Right lobe of liver (tissue), 4 donors: Measurements from ENCODE around the gene HELZ.
"Not testable (repeated sequence)": the region's sequence is repeated elsewhere in the genome, so short reads cannot be mapped to it uniquely, and the experiment has no call there.

Experiments used
- CTCF ChIP-seq, 4 donors: fragments of 200-600 bp in 3 of 4; fragments of 450-650 bp in 1 of 4; IDR thresholded peaks; one replicate each; pipeline versions ENCODE4 v1.5.1 to v1.8.0; 2016 to 2022; ENCODE audit warnings: antibody characterized with exemption in 4 of 4, mild to moderate bottlenecking in 2 of 4
- POLR2A ChIP-seq: fragments of 450-650 bp; IDR thresholded peaks from one replicate; pipeline ENCODE4 v1.6.1; 2017; ENCODE audit warnings: antibody characterized with exemption, mild to moderate bottlenecking
- donor health status: DM: no; HTN: no; CAD: no.
- donor health status: DM: no; HTN: no; CAD: no.
- donor health status: DM: no; HTN: yes; CAD: no.

- TF ChIP-seq POLR2A; CTCF (IDR thresholded peaks at IDR 0.05): not testable (repeated sequence)
Measured at GRCh38 chr17:67041119-67041518, 203.9 kb downstream of the HELZ start.
